Parathyroid adenoma (tissue), 2 donors: ENCODE results near the gene RERE.
"Not testable (repeated sequence)": the region's sequence is repeated elsewhere in the genome, so short reads cannot be mapped to it uniquely, and the experiment has no call there.

Experiments
- H2AFZ ChIP-seq: fragments of 300-600 bp; sonication (generic); one replicate; pipeline ENCODE4 v1.7.0; 2017; ENCODE audit warnings: antibody characterized with exemption, mild to moderate bottlenecking
- H3K27ac ChIP-seq: fragments of 300-600 bp; sonication (generic); one replicate; pipeline ENCODE4 v1.7.0; 2017
- H3K27me3 ChIP-seq: fragments of 300-600 bp; sonication (generic); one replicate; pipeline ENCODE4 v1.7.0; 2017; ENCODE audit warnings: low read length; ENCODE audit not compliant: control insufficient read depth, insufficient read depth
- H3K36me3 ChIP-seq: fragments of 300-600 bp; sonication (generic); one replicate; pipeline ENCODE4 v1.7.0; 2017; ENCODE audit warnings: low read length; ENCODE audit not compliant: control insufficient read depth, insufficient read depth
- H3K4me1 ChIP-seq: fragments of 300-600 bp; sonication (generic); one replicate; pipeline ENCODE4 v1.7.0; 2017; ENCODE audit warnings: control low read depth
- H3K4me2 ChIP-seq: fragments of 300-600 bp; sonication (generic); one replicate; pipeline ENCODE4 v1.7.0; 2017; ENCODE audit warnings: low read length
- H3K4me3 ChIP-seq: fragments of 300-600 bp; sonication (generic); one replicate; pipeline ENCODE4 v1.7.0; 2017; ENCODE audit warnings: low read depth, low read length
- H3K79me2 ChIP-seq: fragments of 300-600 bp; sonication (generic); one replicate; pipeline ENCODE4 v1.7.0; 2017; ENCODE audit warnings: control low read depth
- H3K9ac ChIP-seq: fragments of 300-600 bp; sonication (generic); one replicate; pipeline ENCODE4 v1.7.0; 2017; ENCODE audit warnings: mild to moderate bottlenecking
- H3K9me3 ChIP-seq: fragments of 300-600 bp; sonication (generic); one replicate; pipeline ENCODE4 v1.7.0; 2017; ENCODE audit warnings: low read length; ENCODE audit not compliant: control insufficient read depth
- TF ChIP-seq, protein P1 (sequence below): fragments of 300-600 bp; sonication (generic); IDR thresholded peaks from one replicate; pipeline ENCODE4 v1.7.0; 2017; ENCODE audit warnings: antibody characterized with exemption, mild to moderate bottlenecking
- donor health status: primary hyperparathyroidism.

RERE gene

DNA sequence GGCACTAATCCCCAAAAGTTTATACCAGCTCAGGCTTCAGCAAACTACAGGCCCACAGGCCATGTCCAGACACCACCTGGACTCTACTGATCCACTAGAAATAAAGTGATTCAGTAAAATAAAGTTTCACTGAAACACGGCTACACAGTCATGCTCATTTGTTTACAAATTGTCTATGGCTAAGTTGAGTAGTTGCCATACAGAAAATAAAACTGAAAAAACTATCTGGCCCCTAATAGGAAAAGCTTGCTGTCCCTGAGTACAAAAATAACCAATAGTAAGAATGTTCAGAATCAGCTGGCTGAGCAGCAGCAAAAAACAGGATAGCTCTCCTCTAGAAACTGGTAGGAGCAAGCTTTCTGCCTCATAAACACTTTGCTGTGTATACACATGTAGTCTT is 221.5 kb downstream of the RERE start:
- Histone ChIP-seq H3K36me3 (no peaks in the 10 kb centered on the region), H3K9ac (no peak overlapping the region), H3K4me2 (no peak overlapping the region), H3K4me1 (peaks cover 16% of the 10 kb centered on the region), H3K79me2 (peaks cover 11% of the 10 kb centered on the region), H3K4me3 (no peak overlapping the region), H3K27ac (no peak overlapping the region), H3K27me3 (no peaks in the 10 kb centered on the region), H3K9me3 (no peaks in the 10 kb centered on the region), H2AFZ (no peak overlapping the region)
- TF ChIP-seq, protein P1, sequence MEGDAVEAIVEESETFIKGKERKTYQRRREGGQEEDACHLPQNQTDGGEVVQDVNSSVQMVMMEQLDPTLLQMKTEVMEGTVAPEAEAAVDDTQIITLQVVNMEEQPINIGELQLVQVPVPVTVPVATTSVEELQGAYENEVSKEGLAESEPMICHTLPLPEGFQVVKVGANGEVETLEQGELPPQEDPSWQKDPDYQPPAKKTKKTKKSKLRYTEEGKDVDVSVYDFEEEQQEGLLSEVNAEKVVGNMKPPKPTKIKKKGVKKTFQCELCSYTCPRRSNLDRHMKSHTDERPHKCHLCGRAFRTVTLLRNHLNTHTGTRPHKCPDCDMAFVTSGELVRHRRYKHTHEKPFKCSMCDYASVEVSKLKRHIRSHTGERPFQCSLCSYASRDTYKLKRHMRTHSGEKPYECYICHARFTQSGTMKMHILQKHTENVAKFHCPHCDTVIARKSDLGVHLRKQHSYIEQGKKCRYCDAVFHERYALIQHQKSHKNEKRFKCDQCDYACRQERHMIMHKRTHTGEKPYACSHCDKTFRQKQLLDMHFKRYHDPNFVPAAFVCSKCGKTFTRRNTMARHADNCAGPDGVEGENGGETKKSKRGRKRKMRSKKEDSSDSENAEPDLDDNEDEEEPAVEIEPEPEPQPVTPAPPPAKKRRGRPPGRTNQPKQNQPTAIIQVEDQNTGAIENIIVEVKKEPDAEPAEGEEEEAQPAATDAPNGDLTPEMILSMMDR: no peak

DNA sequence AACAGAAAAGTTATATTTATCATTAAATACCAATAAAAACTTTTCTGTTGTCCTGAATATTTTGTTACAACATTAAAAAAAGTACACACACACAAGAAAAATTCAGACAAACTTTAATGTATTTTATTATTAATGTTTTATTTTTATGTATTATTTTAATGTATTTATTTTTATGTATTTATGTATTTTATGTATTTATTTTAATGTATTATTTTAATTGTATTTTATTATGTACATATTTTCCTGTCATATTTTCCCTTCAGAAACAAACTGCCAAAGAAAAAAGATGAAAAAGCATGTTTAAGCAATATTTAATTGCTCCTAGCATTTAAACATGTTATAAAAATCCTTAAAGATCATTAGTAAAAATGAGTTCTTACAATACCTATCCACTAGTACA is 222.1 kb downstream of the RERE start:
- Histone ChIP-seq H3K9me3 (no peaks in the 10 kb centered on the region), H3K36me3 (no peaks in the 10 kb centered on the region), H2AFZ (no peak overlapping the region), H3K4me2 (no peak overlapping the region), H3K27me3 (no peaks in the 10 kb centered on the region), H3K27ac (no peak overlapping the region), H3K9ac (no peak overlapping the region), H3K4me3 (no peak overlapping the region), H3K4me1 (peaks cover 16% of the 10 kb centered on the region), H3K79me2 (peaks cover 11% of the 10 kb centered on the region)
- TF ChIP-seq, protein P1: no peak

GRCh38 chr1:8593292-8593691 is 224.1 kb downstream of the RERE start:
- H3K4me3 ChIP-seq, H2AFZ ChIP-seq, H3K4me2 ChIP-seq, H3K9ac ChIP-seq, H3K9me3 ChIP-seq, H3K27ac ChIP-seq, H3K4me1 ChIP-seq, H3K36me3 ChIP-seq, H3K27me3 ChIP-seq: not testable (repeated sequence)
- peaks cover 18% of the 10 kb centered on the region for H3K79me2 ChIP-seq

DNA sequence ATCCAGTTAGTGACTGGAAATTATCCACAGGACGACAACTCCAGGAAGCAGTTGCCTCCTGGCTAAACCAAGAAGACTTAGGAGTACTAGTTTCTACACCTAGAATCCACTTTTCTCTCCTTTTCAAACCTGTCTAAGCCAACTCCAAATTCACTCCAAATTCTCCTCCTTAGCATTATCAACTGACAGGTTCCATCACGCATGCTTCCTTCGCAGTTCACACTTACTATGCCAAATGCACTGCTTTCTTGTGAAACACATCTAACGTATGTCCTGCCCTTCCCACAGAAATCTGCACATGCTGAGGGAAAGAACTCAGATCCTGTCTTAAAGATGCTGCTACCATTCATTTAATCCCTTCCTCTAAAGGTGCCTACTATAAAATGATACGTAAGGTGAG is 225.9 kb downstream of the RERE start:
- H3K27me3 ChIP-seq: no peaks in the 10 kb centered on the region
- TF ChIP-seq, protein P1: no peak
- H3K9ac ChIP-seq: no peak overlapping the region
- H3K36me3 ChIP-seq: no peaks in the 10 kb centered on the region
- H2AFZ ChIP-seq: no peak overlapping the region
- peak overlapping the region; percentile 10 for H3K4me2 ChIP-seq
- H3K4me1 ChIP-seq: peaks cover 2% of the 10 kb centered on the region
- peaks cover 18% of the 10 kb centered on the region for H3K79me2 ChIP-seq
- no peak overlapping the region for H3K27ac ChIP-seq
- no peak overlapping the region for H3K4me3 ChIP-seq
- H3K9me3 ChIP-seq: no peaks in the 10 kb centered on the region

GRCh38 chr1:8590721-8591351 is 226.6 kb downstream of the RERE start:
- TF ChIP-seq, protein P1: no peak
- no peaks in the 10 kb centered on the region for H3K27me3 ChIP-seq
- no peak overlapping the region for H3K4me2 ChIP-seq
- peaks cover 22% of the 10 kb centered on the region for H3K79me2 ChIP-seq
- no peak overlapping the region for H3K9ac ChIP-seq
- no peaks in the 10 kb centered on the region for H3K9me3 ChIP-seq
- H2AFZ ChIP-seq: no peak overlapping the region
- H3K36me3 ChIP-seq: no peaks in the 10 kb centered on the region
- H3K27ac ChIP-seq: no peak overlapping the region
- peaks cover 2% of the 10 kb centered on the region for H3K4me1 ChIP-seq
- H3K4me3 ChIP-seq: peak overlapping the region; percentile 13
